Measurements from ENCODE around the gene SLC25A12.
A peak's percentile ranks its signal among the peaks of the same experiment; 100 is the strongest.
"Not testable (repeated sequence)": the region's sequence is repeated elsewhere in the genome, so short reads cannot be mapped to it uniquely, and the experiment has no call there.

The SLC25A12 gene

DNA sequence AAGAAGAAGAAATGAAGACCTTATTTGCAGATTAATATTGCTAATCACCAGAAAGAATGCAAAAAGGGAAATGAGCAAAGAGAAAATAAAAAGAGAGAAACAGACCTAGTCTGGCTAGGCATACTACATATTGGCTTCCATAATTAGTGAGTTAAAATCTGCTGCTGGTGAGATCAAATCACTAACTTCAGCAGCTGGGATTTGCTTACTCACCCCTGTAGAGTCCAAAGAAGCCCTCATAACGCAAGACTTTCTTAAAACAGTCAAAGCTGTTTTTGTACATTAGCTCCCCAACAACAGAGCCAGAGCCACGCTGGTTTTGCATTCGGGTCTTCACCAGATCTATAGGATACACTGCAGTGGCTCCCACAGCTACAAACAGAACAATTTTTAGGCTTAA lies 80.9 kb downstream of the SLC25A12 start:
- no peak for DNase-seq
- Histone ChIP-seq H3K36me3 (replicated peaks) (no peaks in the 10 kb centered on the region), H3K27me3 (replicated peaks) (no peaks in the 10 kb centered on the region), H3K27ac (no peak overlapping the region), H3K4me3 (ENCODE audit: low read depth, low read length) (no peak overlapping the region)
- TF ChIP-seq, protein P1, sequence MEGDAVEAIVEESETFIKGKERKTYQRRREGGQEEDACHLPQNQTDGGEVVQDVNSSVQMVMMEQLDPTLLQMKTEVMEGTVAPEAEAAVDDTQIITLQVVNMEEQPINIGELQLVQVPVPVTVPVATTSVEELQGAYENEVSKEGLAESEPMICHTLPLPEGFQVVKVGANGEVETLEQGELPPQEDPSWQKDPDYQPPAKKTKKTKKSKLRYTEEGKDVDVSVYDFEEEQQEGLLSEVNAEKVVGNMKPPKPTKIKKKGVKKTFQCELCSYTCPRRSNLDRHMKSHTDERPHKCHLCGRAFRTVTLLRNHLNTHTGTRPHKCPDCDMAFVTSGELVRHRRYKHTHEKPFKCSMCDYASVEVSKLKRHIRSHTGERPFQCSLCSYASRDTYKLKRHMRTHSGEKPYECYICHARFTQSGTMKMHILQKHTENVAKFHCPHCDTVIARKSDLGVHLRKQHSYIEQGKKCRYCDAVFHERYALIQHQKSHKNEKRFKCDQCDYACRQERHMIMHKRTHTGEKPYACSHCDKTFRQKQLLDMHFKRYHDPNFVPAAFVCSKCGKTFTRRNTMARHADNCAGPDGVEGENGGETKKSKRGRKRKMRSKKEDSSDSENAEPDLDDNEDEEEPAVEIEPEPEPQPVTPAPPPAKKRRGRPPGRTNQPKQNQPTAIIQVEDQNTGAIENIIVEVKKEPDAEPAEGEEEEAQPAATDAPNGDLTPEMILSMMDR (IDR thresholded peaks at IDR 0.05; ENCODE audit: low read depth, low read length, missing control alignments), result no peak
- in situ Hi-C loops (cut with HindIII; ENCODE audit: low pct_ligation_motif_present, low sequenced_read_pairs), result loop anchor here (25.0 kb wide), 1 partner anchor 299 kb away; the partner anchor contains the start of gene DLX2

DNA sequence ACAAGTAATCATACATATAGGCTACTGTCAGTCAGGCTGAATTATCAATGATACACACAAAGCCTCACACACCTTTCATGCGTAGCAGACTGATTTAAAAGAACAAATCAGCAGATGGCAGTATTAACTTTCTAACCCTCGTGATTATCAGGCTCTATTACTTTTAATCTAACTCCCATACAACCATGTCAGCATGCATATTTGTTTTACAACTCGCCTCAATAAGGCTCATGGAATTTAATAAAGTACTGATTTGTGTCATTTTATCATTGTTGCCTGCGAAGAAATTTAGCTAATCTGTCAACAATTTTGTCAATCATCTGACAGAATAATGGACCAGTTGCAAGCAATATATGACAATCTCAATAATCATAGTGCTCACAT lies 82.8 kb downstream of the SLC25A12 start:
- no peak for DNase-seq
- Histone ChIP-seq H3K27me3 (replicated peaks) (no peaks in the 10 kb centered on the region), H3K36me3 (replicated peaks) (no peaks in the 10 kb centered on the region), H3K27ac (no peak overlapping the region), H3K4me3 (ENCODE audit: low read depth, low read length) (no peak overlapping the region)
- in situ Hi-C loops (cut with HindIII; ENCODE audit: low pct_ligation_motif_present, low sequenced_read_pairs), result loop anchor here (25.0 kb wide), 1 partner anchor 301 kb away; the partner anchor contains the start of gene DLX2
- TF ChIP-seq, protein P1 (IDR thresholded peaks at IDR 0.05; ENCODE audit: low read depth, low read length, missing control alignments), result peak; percentile 20

DNA sequence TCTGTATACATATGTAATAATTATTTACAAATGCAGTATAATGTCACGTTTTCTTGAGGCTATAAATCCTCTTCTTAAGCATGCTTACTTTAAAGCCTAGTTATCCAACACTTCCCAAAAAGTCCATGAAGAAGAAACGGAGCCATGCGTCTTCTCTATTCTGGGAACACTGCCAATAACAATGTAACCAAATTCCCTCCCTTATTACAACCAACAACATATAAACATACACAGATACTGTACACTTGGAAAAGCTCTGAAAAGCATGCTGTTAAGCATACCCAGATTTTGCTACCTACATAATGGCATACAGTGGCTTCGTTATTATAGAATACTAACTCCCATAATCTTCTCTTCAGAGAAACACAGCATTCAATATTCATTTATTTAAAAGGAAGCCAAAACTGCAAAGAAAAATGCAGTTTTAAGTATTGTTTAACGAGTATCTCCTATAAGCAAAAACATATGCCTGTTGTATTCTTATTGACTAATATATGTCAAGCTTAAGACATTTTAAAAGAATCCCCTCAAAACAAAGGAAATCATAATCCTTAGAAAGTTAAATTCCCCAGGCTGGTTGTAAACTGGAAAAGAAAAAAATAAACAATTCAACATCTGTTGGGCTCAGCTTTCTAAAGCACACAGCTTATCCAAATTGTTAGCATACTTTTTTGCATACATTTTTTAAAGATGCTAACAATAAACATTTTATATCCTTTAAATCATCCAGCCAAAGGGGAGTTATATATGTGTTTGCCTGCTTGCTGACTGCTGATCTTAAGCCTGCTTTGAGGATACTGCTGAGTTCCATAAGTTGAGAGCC lies 83.4 kb downstream of the SLC25A12 start:
- H3K27ac ChIP-seq, result no peak overlapping the region
- peak; percentile 12 for DNase-seq
- no peaks in the 10 kb centered on the region for H3K27me3 ChIP-seq (replicated peaks)
- TF ChIP-seq, protein P1 (IDR thresholded peaks at IDR 0.05; ENCODE audit: low read depth, low read length, missing control alignments), result no peak
- H3K4me3 ChIP-seq (ENCODE audit: low read depth, low read length), result no peak overlapping the region
- H3K36me3 ChIP-seq (replicated peaks), result no peaks in the 10 kb centered on the region
- in situ Hi-C loops (cut with HindIII; ENCODE audit: low pct_ligation_motif_present, low sequenced_read_pairs), result loop anchor here (25.0 kb wide), 1 partner anchor 302 kb away; the partner anchor contains the start of gene DLX2

DNA sequence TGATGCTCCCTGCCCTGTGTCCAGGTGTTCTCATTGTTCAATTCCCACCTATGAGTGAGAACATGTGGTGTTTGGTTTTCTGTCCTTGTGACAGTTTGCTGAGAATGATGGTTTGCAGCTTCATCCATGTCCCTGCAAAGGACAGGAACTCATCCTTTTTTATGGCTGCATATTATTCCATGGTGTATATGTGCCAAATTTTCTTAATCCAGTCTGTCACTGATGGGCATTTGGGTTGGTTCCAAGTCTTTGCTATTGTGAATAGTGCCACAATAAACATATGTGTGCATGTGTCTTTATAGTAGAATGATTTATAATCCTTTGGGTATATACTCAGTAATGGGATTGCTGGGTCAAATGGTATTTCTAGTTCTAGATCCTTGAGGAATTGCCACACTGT lies 85.2 kb downstream of the SLC25A12 start:
- DNase-seq; H3K36me3 ChIP-seq (replicated peaks); H3K27me3 ChIP-seq (replicated peaks); H3K4me3 ChIP-seq (ENCODE audit: low read depth, low read length); H3K27ac ChIP-seq: not testable (repeated sequence)
- in situ Hi-C loops (cut with HindIII; ENCODE audit: low pct_ligation_motif_present, low sequenced_read_pairs), result loop anchor here (25.0 kb wide), 1 partner anchor 303 kb away; the partner anchor contains the start of gene DLX2

DNA sequence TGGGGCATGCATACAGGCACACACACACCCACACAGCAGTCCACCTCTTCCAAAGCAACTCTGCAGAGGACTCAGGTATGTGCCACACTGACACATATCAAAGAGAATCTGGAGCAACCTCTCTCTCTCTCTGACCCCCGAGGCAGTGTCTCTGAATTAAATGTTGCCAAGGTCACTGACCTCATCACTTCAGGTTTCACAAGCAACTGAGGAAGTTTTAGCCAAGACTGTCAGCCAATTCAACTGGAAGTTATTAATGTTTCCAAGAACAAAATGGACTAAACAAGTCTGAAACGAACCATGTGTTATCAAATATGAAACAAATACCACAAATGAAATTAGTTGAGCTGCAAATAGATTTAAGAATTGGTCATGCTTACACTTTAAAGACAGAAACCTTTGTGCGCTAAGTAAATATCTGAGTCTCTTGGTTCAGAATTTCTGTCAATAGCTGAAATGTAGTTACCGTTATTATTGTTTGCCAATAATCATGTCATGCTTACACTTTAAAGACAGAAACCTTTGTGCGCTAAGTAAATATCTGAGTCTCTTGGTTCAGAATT lies 86.1 kb downstream of the SLC25A12 start:
- H3K27ac ChIP-seq, result no peak overlapping the region
- no peaks in the 10 kb centered on the region for H3K27me3 ChIP-seq (replicated peaks)
- TF ChIP-seq, protein P1 (IDR thresholded peaks at IDR 0.05; ENCODE audit: low read depth, low read length, missing control alignments), result no peak
- no peaks in the 10 kb centered on the region for H3K36me3 ChIP-seq (replicated peaks)
- H3K4me3 ChIP-seq (ENCODE audit: low read depth, low read length), result no peak overlapping the region
- no peak for DNase-seq
- in situ Hi-C loops (cut with HindIII; ENCODE audit: low pct_ligation_motif_present, low sequenced_read_pairs), result loop anchor here (25.0 kb wide), 1 partner anchor 304 kb away; the partner anchor contains the start of gene DLX2

DNA sequence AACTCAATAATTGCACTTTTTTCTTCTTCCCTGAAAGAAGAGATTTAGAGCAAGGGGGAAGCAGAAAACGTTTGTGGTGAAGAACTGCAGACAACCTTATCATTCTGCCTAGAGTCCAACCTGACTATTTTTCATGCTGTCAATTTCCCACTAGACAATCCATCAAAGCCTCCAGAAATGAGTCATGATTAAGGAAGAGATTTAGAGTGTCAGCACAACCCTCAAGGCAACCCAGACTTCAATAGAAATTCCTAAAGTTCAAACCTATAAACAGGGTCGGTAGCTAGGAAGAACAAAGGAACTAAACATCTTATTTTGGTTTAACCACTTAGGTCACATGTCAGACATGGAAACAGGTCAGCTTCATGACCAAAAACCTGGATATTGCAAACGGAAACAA lies 86.9 kb downstream of the SLC25A12 start:
- no peaks in the 10 kb centered on the region for H3K27me3 ChIP-seq (replicated peaks)
- in situ Hi-C loops (cut with HindIII; ENCODE audit: low pct_ligation_motif_present, low sequenced_read_pairs), result loop anchor here (25.0 kb wide), 1 partner anchor 305 kb away; the partner anchor contains the start of gene DLX2
- no peak overlapping the region for H3K4me3 ChIP-seq (ENCODE audit: low read depth, low read length)
- no peak overlapping the region for H3K27ac ChIP-seq
- peak; percentile 7 for DNase-seq
- H3K36me3 ChIP-seq (replicated peaks), result no peaks in the 10 kb centered on the region
- TF ChIP-seq, protein P1 (IDR thresholded peaks at IDR 0.05; ENCODE audit: low read depth, low read length, missing control alignments), result no peak
